GM12878 (cell line): Measurements from ENCODE around the gene NPW.

Experiments used
- CTCF ChIP-seq, 3 experiments: IDR thresholded peaks in 2 of 3; conservative IDR thresholded peaks in 1 of 3; 2 replicates each; pipeline ENCODE4 v1.5.1; 2011; ENCODE audit warnings: low read depth in 3 of 3, low read length in 3 of 3, mild to moderate bottlenecking in 3 of 3, control low read depth in 2 of 3, moderate library complexity in 2 of 3, inconsistent platforms in 1 of 3, mixed read lengths in 1 of 3; ENCODE audit not compliant: control insufficient read depth in 2 of 3, insufficient read depth in 1 of 3; ENCODE audit errors: extremely low read depth in 1 of 3
- EP300 ChIP-seq, 2 experiments: fragments of 150-350 bp in 1 of 2; IDR thresholded peaks; 2 replicates each; pipeline ENCODE4 v1.6.1; 2011 to 2012; ENCODE audit warnings: low read depth in 2 of 2, low read length in 2 of 2, borderline replicate concordance in 1 of 2, improper control_type of control experiment in 1 of 2, inconsistent platforms in 1 of 2; ENCODE audit not compliant: control insufficient read depth in 1 of 2
- GABPA ChIP-seq: IDR thresholded peaks from 2 replicates; pipeline ENCODE4 v1.6.1; 2014; ENCODE audit warnings: antibody characterized with exemption, low read depth, mild to moderate bottlenecking, inconsistent platforms

- TF ChIP-seq GABPA: peak; percentile 87
- TF ChIP-seq EP300 (IDR thresholded peaks at IDR 0.05; ENCODE audit: borderline replicate concordance in 1 of 2, control insufficient read depth in 1 of 2, low read depth in 2 of 2, low read length in 2 of 2): no peak
- TF ChIP-seq CTCF (IDR thresholded peaks at IDR 0.05 in 2 of 3, conservative IDR thresholded peaks at IDR 0.05 in 1 of 3; ENCODE audit: control insufficient read depth in 2 of 3, extremely low read depth in 1 of 3, insufficient read depth in 1 of 3, low read depth in 3 of 3, low read length in 3 of 3): no peak
Measured at GRCh38 chr16:2009791-2010510, 9.6 kb upstream of the NPW start, which contains the start of gene ZNF598.
